IMR-90 (cell line): ENCODE measurements around the gene PIRT. TPM values are rescaled to one million over a fixed set of nuclear protein-coding genes. Genes with fewer than 3 reads are reported as not detected.

ENCODE experiments used
- ATAC-seq: fragments of 200-7000 bp; cut with Tn5 transposase; 2 replicates; pipeline ENCODE4 v1.9.1; 2020; ENCODE audit warnings: low read depth, mild to moderate bottlenecking, moderate library complexity
- BruUV-seq: library from RNA; stranded (reverse); fragments of 400-500 nt; replicated peaks from 2 replicates; lab custom pipeline; 2021; lab: Mats Ljungman, UMichigan
- CTCF ChIA-PET: fragments of 300-600 bp; formaldehyde crosslinking; extraction: SDS; loops from one replicate; lab custom pipeline; 2021; ENCODE audit warnings: antibody characterized with exemption; lab: Yijun Ruan, JAX
- POLR2A ChIA-PET: fragments of 300-600 bp; sonication (Branson Sonifier 250); formaldehyde crosslinking; loops from one replicate; lab custom pipeline; 2022; ENCODE audit warnings: antibody characterized with exemption; ENCODE audit not compliant: unreplicated experiment; lab: Charles Lee
- DNase-seq: peaks from one replicate; pipeline ENCODE4 v3.0.0; 2013
- H2AFZ ChIP-seq: replicated peaks from 2 replicates; pipeline ENCODE3; 2013; ENCODE audit warnings: low read length, mild to moderate bottlenecking; ENCODE audit not compliant: poor library complexity
- H2AK5ac ChIP-seq: 2 replicates; pipeline ENCODE4 v1.6.1; 2013; ENCODE audit warnings: low read depth, low read length, inconsistent platforms
- H2AK9ac ChIP-seq: replicated peaks from 2 replicates; pipeline ENCODE3; 2013; ENCODE audit warnings: mild to moderate bottlenecking, low read depth, low read length, moderate library complexity; ENCODE audit not compliant: poor library complexity
- H2BK120ac ChIP-seq: 2 replicates; pipeline ENCODE4 v1.6.1; 2013; ENCODE audit warnings: low read depth, low read length, inconsistent platforms
- H2BK15ac ChIP-seq: 3 replicates; pipeline ENCODE4 v1.6.1; 2013; ENCODE audit warnings: low read depth, low read length, inconsistent platforms
- H2BK20ac ChIP-seq: 2 replicates; pipeline ENCODE4 v1.6.1; 2013; ENCODE audit warnings: low read depth, mild to moderate bottlenecking, inconsistent platforms, low read length, moderate library complexity
- H2BK5ac ChIP-seq: 2 replicates; pipeline ENCODE4 v1.6.1; 2013; ENCODE audit warnings: mild to moderate bottlenecking, low read depth, low read length, inconsistent platforms; ENCODE audit not compliant: poor library complexity, severe bottlenecking
- H3K14ac ChIP-seq: replicated peaks from 2 replicates; pipeline ENCODE4 v1.6.1; 2013; ENCODE audit warnings: low read depth, low read length, inconsistent platforms
- H3K18ac ChIP-seq: 2 replicates; pipeline ENCODE4 v1.6.1; 2013; ENCODE audit warnings: low read depth, low read length, control low read depth
- H3K23ac ChIP-seq: 2 replicates; pipeline ENCODE4 v1.6.1; 2013; ENCODE audit warnings: low read depth, low read length, inconsistent platforms
- H3K27ac ChIP-seq: 2 replicates; pipeline ENCODE4 v1.5.1; 2013; ENCODE audit warnings: mild to moderate bottlenecking, control low read depth, low read length; ENCODE audit not compliant: insufficient read depth
- H3K27me3 ChIP-seq: 2 replicates; pipeline ENCODE4 v1.6.1; 2013; ENCODE audit warnings: low read length; ENCODE audit not compliant: control insufficient read depth, insufficient read depth
- H3K36me3 ChIP-seq: 2 replicates; pipeline ENCODE4 v1.6.1; 2013; ENCODE audit warnings: low read length, mixed read lengths; ENCODE audit not compliant: control insufficient read depth, insufficient read depth
- H3K4ac ChIP-seq: 2 replicates; pipeline ENCODE4 v1.6.1; 2013; ENCODE audit warnings: low read depth, low read length, inconsistent platforms
- H3K4me1 ChIP-seq: 2 replicates; pipeline ENCODE4 v1.6.1; 2013; ENCODE audit warnings: low read length, mixed read lengths; ENCODE audit not compliant: control insufficient read depth, insufficient read depth
- H3K4me2 ChIP-seq: 2 replicates; pipeline ENCODE4 v1.6.1; 2013; ENCODE audit warnings: low read depth, mild to moderate bottlenecking, control low read depth, low read length, moderate library complexity
- H3K4me3 ChIP-seq: 2 replicates; pipeline ENCODE4 v1.5.1; 2013; ENCODE audit warnings: low read depth, mild to moderate bottlenecking, control low read depth, low read length, moderate library complexity; ENCODE audit not compliant: insufficient read depth
- H3K56ac ChIP-seq: 2 replicates; pipeline ENCODE4 v1.6.1; 2013; ENCODE audit warnings: low read length, inconsistent platforms; ENCODE audit not compliant: insufficient read depth; ENCODE audit errors: extremely low read depth
- H3K79me1 ChIP-seq, 2 experiments: 2 replicates each; pipeline ENCODE4 v1.6.1; 2013; ENCODE audit warnings: low read length in 2 of 2, inconsistent platforms in 1 of 2, low read depth in 1 of 2
- H3K9ac ChIP-seq: 2 replicates; pipeline ENCODE4 v1.6.1; 2013; ENCODE audit warnings: low read depth, low read length, control low read depth
- H3K9me1 ChIP-seq: 2 replicates; pipeline ENCODE4 v1.6.1; 2013; ENCODE audit warnings: low read length, inconsistent platforms; ENCODE audit not compliant: insufficient read depth
- H3K9me3 ChIP-seq: 2 replicates; pipeline ENCODE4 v1.6.1; 2013; ENCODE audit warnings: low read length; ENCODE audit not compliant: control insufficient read depth, insufficient read depth
- H4K20me1 ChIP-seq: 2 replicates; pipeline ENCODE4 v1.6.1; 2013; ENCODE audit warnings: low read length, inconsistent platforms; ENCODE audit not compliant: insufficient read depth
- H4K5ac ChIP-seq: 2 replicates; pipeline ENCODE4 v1.6.1; 2013; ENCODE audit warnings: mild to moderate bottlenecking, low read depth, low read length, control low read depth
- H4K8ac ChIP-seq, 2 experiments: 2 replicates each; pipeline ENCODE4 v1.6.1; 2013; ENCODE audit warnings: low read depth in 2 of 2, low read length in 2 of 2, control low read depth in 1 of 2, inconsistent platforms in 1 of 2
- H4K91ac ChIP-seq: 2 replicates; pipeline ENCODE4 v1.6.1; 2013; ENCODE audit warnings: low read depth, low read length, inconsistent platforms; ENCODE audit not compliant: insufficient read depth
- MAFK ChIP-seq: IDR thresholded peaks from 2 replicates; pipeline ENCODE4 v1.6.1; 2012; ENCODE audit warnings: low read depth, low read length, improper control_type of control experiment
- SMC3 ChIP-seq: fragments of 150-350 bp; IDR thresholded peaks from 2 replicates; pipeline ENCODE4 v1.6.1; 2016; ENCODE audit warnings: low read depth, mild to moderate bottlenecking, antibody characterized with exemption, low read length, moderate library complexity
- WGBS, 2 experiments: methylation state at CpG; one replicate each; pipeline versions ENCODE4 v1.1.5 to v1.1.7; 2013; ENCODE audit warnings: missing lambda C conversion rate in 2 of 2; ENCODE audit not compliant: insufficient read length in 1 of 2; ENCODE audit errors: extremely low coverage in 2 of 2; 5-methylcytosine and 5-hydroxymethylcytosine counted together
- dilution Hi-C: fragments of 300-500 bp; cut with HindIII; formaldehyde crosslinking; loops from one replicate; pipeline ENCODE4 v1.14.3; 2018; ENCODE audit warnings: low sequenced_read_pairs; ENCODE audit not compliant: unreplicated experiment
- in situ Hi-C: fragments of 300-500 bp; cut with MboI; formaldehyde crosslinking; loops from 3 replicates; pipeline ENCODE4 v1.14.3; 2019; ENCODE audit warnings: low sequenced_read_pairs, inconsistent platforms, mixed read lengths
- intact Hi-C: fragments of 100-400 bp; cut with micrococcal nuclease; formaldehyde crosslinking; loops from 2 replicates; pipeline ENCODE4 v1.10.0; 2022
- polyA plus RNA-seq, 3 experiments: library from polyadenylated mRNA; depleted of rRNA; stranded (reverse); fragments of >200 nt; gene quantifications; 2 replicates each; pipeline ENCODE4 v1.2.3, GENCODE V29; 2012; ENCODE audit warnings: low replicate concordance in 1 of 3
- total RNA-seq: library from RNA; depleted of rRNA; stranded (reverse); fragments of >200 nt; gene quantifications from 2 replicates; pipeline ENCODE4 v1.2.3, GENCODE V29; 2012

The PIRT gene
- total and polyA plus RNA-seq, 2 of the 4 experiments (the other 2 are of a cell fraction): not detected

DNA sequence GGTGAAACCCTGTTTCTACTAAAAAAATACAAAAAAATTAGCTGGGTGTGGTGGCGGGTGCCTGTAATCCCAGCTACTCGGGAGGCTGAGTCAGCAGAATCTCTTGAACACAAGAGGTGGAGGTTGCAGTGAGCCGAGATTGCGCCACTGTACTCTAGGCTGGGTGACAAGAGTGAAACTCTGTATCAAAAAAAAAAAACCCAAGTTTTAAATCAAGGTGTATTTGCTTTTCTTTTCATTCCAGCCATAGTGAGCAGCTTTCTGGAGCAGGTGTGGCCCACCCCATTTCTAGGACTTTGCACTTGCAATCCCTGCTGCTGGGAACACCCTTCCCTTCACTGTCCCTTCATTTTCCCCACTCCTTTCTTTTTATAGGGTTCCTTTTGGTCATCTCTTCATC, 62.8 kb downstream of the PIRT start:
- H3K4me3 ChIP-seq: no peak overlapping the region
- CTCF ChIA-PET: no interaction called here
- WGBS, 2 experiments: 70% methylated on average over 2 of the region's 4 CpGs; no CpG with 5 or more reads in 1 of the 2 experiments
- no peak overlapping the region for H3K56ac ChIP-seq
- H3K79me1 ChIP-seq: no peaks in the 10 kb centered on the region
- H3K23ac ChIP-seq: no peak overlapping the region
- no TSS peak for BruUV-seq
- H3K9me1 ChIP-seq: no peaks in the 10 kb centered on the region
- H3K36me3 ChIP-seq: no peaks in the 10 kb centered on the region
- H2BK5ac ChIP-seq: no peak overlapping the region
- H3K18ac ChIP-seq: no peak overlapping the region
- H4K5ac ChIP-seq: no peak overlapping the region
- dilution Hi-C loops (no loop called here), in situ Hi-C loops (no loop called here), intact Hi-C loops (no loop called here)
- no peak overlapping the region for H3K9ac ChIP-seq
- DNase-seq (no peak), ATAC-seq (no peak)
- H2BK15ac ChIP-seq: no peak overlapping the region
- no peak overlapping the region for H2AFZ ChIP-seq
- H2BK20ac ChIP-seq: no peak overlapping the region
- no peak overlapping the region for H2BK120ac ChIP-seq
- no peaks in the 10 kb centered on the region for H4K20me1 ChIP-seq
- H2AK5ac ChIP-seq: no peak overlapping the region
- TF ChIP-seq MAFK: 0 out of 2 replicates have a peak, but pooled peaks have one; percentile 19
- TF ChIP-seq SMC3: no peak
- no peaks in the 10 kb centered on the region; the same call in 1 of the 2 replicates for H3K9me3 ChIP-seq
- H3K4me2 ChIP-seq: no peak overlapping the region
- H3K4ac ChIP-seq: no peak overlapping the region
- POLR2A ChIA-PET: no interaction called here
- no peak overlapping the region for H2AK9ac ChIP-seq
- no peaks in the 10 kb centered on the region for H3K27me3 ChIP-seq
- H3K27ac ChIP-seq: no peak overlapping the region
- no peak overlapping the region for H4K91ac ChIP-seq
- H3K4me1 ChIP-seq: no peaks in the 10 kb centered on the region
- H3K14ac ChIP-seq: no peak overlapping the region
- H4K8ac ChIP-seq: no peak overlapping the region
